ENCODE data around the gene MXRA7. TPM values are rescaled to one million over a fixed set of nuclear protein-coding genes. Genes with fewer than 3 reads are reported as not detected.

Gene MXRA7, protein sequence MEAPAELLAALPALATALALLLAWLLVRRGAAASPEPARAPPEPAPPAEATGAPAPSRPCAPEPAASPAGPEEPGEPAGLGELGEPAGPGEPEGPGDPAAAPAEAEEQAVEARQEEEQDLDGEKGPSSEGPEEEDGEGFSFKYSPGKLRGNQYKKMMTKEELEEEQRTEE
- total RNA-seq = 171 and 205 TPM in 2 replicates

DNA sequence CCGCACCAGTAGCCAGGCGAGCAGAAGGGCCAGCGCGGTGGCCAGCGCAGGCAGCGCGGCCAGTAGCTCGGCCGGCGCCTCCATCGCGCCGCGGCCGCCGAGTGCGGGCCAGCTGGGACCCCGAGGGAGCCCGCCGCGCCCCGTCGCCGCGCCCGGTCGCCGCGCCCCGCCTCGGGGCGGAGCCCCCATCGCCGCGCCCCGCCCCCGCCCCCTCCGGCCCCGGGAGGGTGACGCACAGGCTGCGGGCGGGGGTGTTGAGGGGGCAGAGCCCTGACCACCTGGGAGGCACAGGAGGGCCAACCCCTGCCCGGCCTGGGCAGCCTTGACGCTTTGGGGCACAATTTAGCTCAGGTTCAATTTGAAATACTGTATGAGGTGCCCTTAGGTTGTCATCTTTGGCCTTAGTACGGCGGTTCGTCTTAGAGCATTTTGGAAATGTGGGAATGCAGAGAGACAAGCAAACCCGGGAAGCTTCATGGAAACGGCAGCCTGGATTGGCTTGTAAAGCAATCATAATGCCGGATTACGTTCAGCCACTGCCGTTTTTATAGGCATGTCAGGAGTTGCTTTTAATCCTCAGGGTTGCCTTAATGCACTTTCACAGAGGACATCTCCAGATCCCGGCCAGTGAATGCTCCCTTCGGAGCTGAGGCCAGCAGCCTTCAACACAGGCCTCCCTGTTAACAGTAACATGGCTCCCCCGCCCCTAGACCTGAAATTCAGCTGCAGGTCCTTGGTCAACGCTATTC is at the start of gene MXRA7:
Gene MXRA7 (minus strand): TSS at position 103 of the 749 bp plus-strand sequence. CDS start 19 bp downstream, at position 84.

GRCh38 chr17:76737676-76738467 is 27.1 kb upstream of the MXRA7 start, which contains the start of gene MFSD11:
Gene MFSD11, plus strand, starts transcription at chr17:76738119. Its CDS starts 234 bp downstream, at chr17:76738353.

GRCh38 chr17:76737082-76737675 is 26.4 kb upstream of the MXRA7 start, which contains the start of gene SRSF2:
Gene SRSF2, minus strand, starts transcription at chr17:76737331. Its CDS starts 171 bp downstream, at chr17:76737160.

GRCh38 chr17:76726776-76727718 is 16.3 kb upstream of the MXRA7 start, which contains the start of gene METTL23:
Gene METTL23, plus strand, starts transcription at chr17:76726839. Its CDS starts 2,872 bp downstream, at chr17:76729711.

DNA sequence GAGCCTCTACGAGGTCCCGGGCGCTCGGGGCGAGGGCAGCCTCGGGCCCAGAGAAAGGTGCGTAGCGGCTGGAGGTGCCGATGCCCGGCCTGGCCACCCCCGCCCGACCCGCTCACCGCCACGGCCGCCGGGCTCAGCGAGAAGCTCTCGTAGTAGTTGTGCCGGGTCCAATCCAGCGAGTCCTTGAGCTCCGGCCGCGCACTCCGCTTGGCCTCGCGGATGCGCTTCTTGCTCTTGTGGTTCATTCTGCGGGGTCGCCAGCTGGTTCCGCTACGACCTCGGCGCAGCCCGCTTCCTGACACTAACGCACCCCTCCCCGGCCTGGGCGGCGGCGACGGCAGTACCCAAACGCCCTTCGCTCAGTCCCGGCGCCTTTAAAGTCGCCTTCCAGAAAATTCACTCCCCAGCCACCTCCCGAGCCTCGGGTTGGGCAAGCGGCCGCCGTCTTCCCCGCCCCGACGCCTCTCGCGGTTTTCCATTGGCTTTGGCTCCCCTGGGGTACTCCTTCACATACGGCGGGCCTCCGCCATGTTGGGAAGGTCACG is 15.5 kb upstream of the MXRA7 start, which contains the start of gene JMJD6:
Gene JMJD6 (minus strand): TSS at position 376 of the 545 bp plus-strand sequence. CDS start 131 bp downstream, at position 245.

GRCh38 chr17:76643553-76644148 is 67.1 kb downstream of the MXRA7 start, which contains the start of gene ST6GALNAC1:
Gene ST6GALNAC1, minus strand, starts transcription at chr17:76643757. Its CDS starts 119 bp downstream, at chr17:76643638.

Other genes with a start within 250 kb of the MXRA7 start
- not detected in 2 replicates for gene AANAT, start 243.4 kb downstream of the MXRA7 start, total RNA-seq
- 3.3 and 3.4 TPM in 2 replicates for gene RHBDF2, start 209.5 kb downstream of the MXRA7 start, total RNA-seq
- gene CYGB, start 173.3 kb downstream of the MXRA7 start, total RNA-seq = 2.7 and 7.7 TPM in 2 replicates
- gene PRCD, start 170.9 kb downstream of the MXRA7 start, total RNA-seq = 1.1 and 1.6 TPM in 2 replicates
- 2.9 and 5.7 TPM in 2 replicates for gene ST6GALNAC2, start 125.1 kb downstream of the MXRA7 start, total RNA-seq
- gene ST6GALNAC1, start 67.2 kb downstream of the MXRA7 start, total RNA-seq = not detected in 2 replicates
- 19.4 and 21.2 TPM in 2 replicates for gene JMJD6, start 15.6 kb upstream of the MXRA7 start, total RNA-seq
- gene METTL23, start 15.9 kb upstream of the MXRA7 start, total RNA-seq = 22.9 and 24.7 TPM in 2 replicates
- 122 and 157 TPM in 2 replicates for gene SRSF2, start 26.4 kb upstream of the MXRA7 start, total RNA-seq
- 34.5 and 39.1 TPM in 2 replicates for gene MFSD11, start 27.2 kb upstream of the MXRA7 start, total RNA-seq
- 0.06 and 0.40 TPM in 2 replicates for gene MGAT5B, start 157.4 kb upstream of the MXRA7 start, total RNA-seq

All from aortic smooth muscle cell (primary cell).